Measurements from ENCODE around the gene ORM2.

GRCh38 chr9:114357911-114358328 lies 28.3 kb downstream of the ORM2 start:
- no peak for TF ChIP-seq CTCF (conservative IDR thresholded peaks at IDR 0.05 in 1 of 2, IDR thresholded peaks at IDR 0.05 in 1 of 2; ENCODE audit: extremely low read depth in 1 of 2, insufficient read depth in 1 of 2, low read depth in 1 of 2, low read length in 2 of 2)
- no peak for TF ChIP-seq EZH2 (IDR thresholded peaks at IDR 0.05; ENCODE audit: borderline replicate concordance, low read length)

Data from mammary epithelial cell (primary cell).